Left colon (tissue), 2 donors: ENCODE data around the gene CEP95. TPM values are rescaled to one million over a fixed set of nuclear protein-coding genes. Genes with fewer than 3 reads are reported as not detected.

Source experiments
- ATAC-seq: fragments of 200-7000 bp; cut with Tn5 transposase; one replicate; pipeline ENCODE4 v1.9.1; 2020; ENCODE audit warnings: mild to moderate bottlenecking, moderate library complexity
- DNase-seq, 2 donors: peaks; one replicate each; pipeline ENCODE4 v3.0.0-alpha.2; 2020
- intact Hi-C, 2 donors: fragments of 100-400 bp; cut with DNase I in 1 of 2; cut with micrococcal nuclease in 1 of 2; formaldehyde crosslinking; loops; one replicate each; pipeline versions ENCODE4 v1.11.2 to v1.14.0; 2022; cut with DNase I, micrococcal nuclease
- total RNA-seq, 2 donors: library from RNA; stranded (reverse); fragmentation: NEBNext Ultra II Directional; extraction: Animal tissue kit (Norgen Biotek cat#: 25700); gene quantifications; one replicate each; pipeline ENCODE4 v1.2.1, GENCODE V29; 2021
- donor health status: DM: no; HTN: no; CAD: no.
- donor health status: DM: yes; HTN: yes; CAD: no.

The CEP95 gene
- total RNA-seq, 2 donors from 2014 or later, result 31.9 to 35.0 TPM

GRCh38 chr17:64505340-64506200, 1.2 kb upstream of the CEP95 start:
- DNase-seq, result peak; percentile 92 to 94
- intact Hi-C loops, result no loop called here
- peak; percentile 68 for ATAC-seq

GRCh38 chr17:64506201-64506575, 589 bp upstream of the CEP95 start, which contains the start of gene DDX5:
Gene DDX5 (minus strand): TSS chr17:64506289. CDS start chr17:64506119, 170 bp downstream.
- intact Hi-C loops, result no loop called here
- DNase-seq, result peak; percentile 98 to 99
- peak; percentile 80 for ATAC-seq

GRCh38 chr17:64507413-64507782, 621 bp downstream of the CEP95 start:
- DNase-seq (no peak), ATAC-seq (peak; percentile 29)
- intact Hi-C loops, result no loop called here

- DNase-seq, result no peak
- intact Hi-C loops, result no loop called here
- no peak for ATAC-seq
These were observed 1.9 kb downstream of the CEP95 start for GRCh38 chr17:64508683-64509082.

- ATAC-seq (no peak), DNase-seq (no peak)
- intact Hi-C loops, result no loop called here
These were observed 2.4 kb downstream of the CEP95 start for GRCh38 chr17:64509179-64509578.

- DNase-seq (no peak), ATAC-seq (no peak)
- intact Hi-C loops, result no loop called here
These were observed 8.6 kb downstream of the CEP95 start for GRCh38 chr17:64515419-64515818.

GRCh38 chr17:64515829-64516228, 9.1 kb downstream of the CEP95 start:
- intact Hi-C loops, result no loop called here
- no peak for ATAC-seq
- no peak for DNase-seq

GRCh38 chr17:64519601-64520000, 12.8 kb downstream of the CEP95 start:
- ATAC-seq (no peak), DNase-seq (no peak)
- intact Hi-C loops, result no loop called here

- ATAC-seq (no peak), DNase-seq (no peak)
- intact Hi-C loops, result no loop called here
These were observed 13.6 kb downstream of the CEP95 start for GRCh38 chr17:64520359-64520758.

GRCh38 chr17:64527914-64528313, 21.1 kb downstream of the CEP95 start:
- ATAC-seq (no peak), DNase-seq (no peak)
- intact Hi-C loops, result no loop called here

- intact Hi-C loops, result no loop called here
- no peak for DNase-seq
- ATAC-seq, result no peak
These were observed 22.4 kb downstream of the CEP95 start for GRCh38 chr17:64529221-64529620.

- intact Hi-C loops, result loop anchor here in 1 of 2 donors (10.0 kb wide), 1 partner anchor 113 kb away; no protein-coding TSS in a partner anchor
- ATAC-seq (no peak), DNase-seq (no peak)
These were observed 25.2 kb downstream of the CEP95 start for GRCh38 chr17:64531955-64532371.

GRCh38 chr17:64532409-64532808, 25.6 kb downstream of the CEP95 start:
- ATAC-seq, result no peak

GRCh38 chr17:64533784-64534183, 27.0 kb downstream of the CEP95 start:
- ATAC-seq (peak; percentile 5), DNase-seq (no peak)
- intact Hi-C loops, result loop anchor here in 1 of 2 donors (10.0 kb wide), 1 partner anchor 111 kb away; no protein-coding TSS in a partner anchor

More at GRCh38 chr17:64532409-64532808, 25.6 kb downstream of the CEP95 start:
- DNase-seq, result no peak
- intact Hi-C loops, result loop anchor here in 1 of 2 donors (10.0 kb wide), 1 partner anchor 112 kb away; no protein-coding TSS in a partner anchor

GRCh38 chr17:64534187-64534586, 27.4 kb downstream of the CEP95 start:
- DNase-seq, result peak in 1 of 2 donors; percentile 12
- peak; percentile 82 for ATAC-seq
- intact Hi-C loops, result loop anchor here in 1 of 2 donors (10.0 kb wide), 1 partner anchor 111 kb away; no protein-coding TSS in a partner anchor

GRCh38 chr17:64535357-64535756, 28.6 kb downstream of the CEP95 start:
- DNase-seq (no peak), ATAC-seq (no peak)
- intact Hi-C loops, result loop anchor here in 1 of 2 donors (10.0 kb wide), 1 partner anchor 109 kb away; no protein-coding TSS in a partner anchor

- intact Hi-C loops, result loop anchor here in 1 of 2 donors (10.0 kb wide), 1 partner anchor 108 kb away; no protein-coding TSS in a partner anchor
- DNase-seq (no peak), ATAC-seq (no peak)
These were observed 30.1 kb downstream of the CEP95 start for GRCh38 chr17:64536913-64537312.

GRCh38 chr17:64537488-64537887, 30.7 kb downstream of the CEP95 start:
- no peak for ATAC-seq
- intact Hi-C loops, result loop anchor here in 1 of 2 donors (10.0 kb wide), 1 partner anchor 107 kb away; no protein-coding TSS in a partner anchor

GRCh38 chr17:64538508-64539130, 31.8 kb downstream of the CEP95 start:
- intact Hi-C loops, result loop anchor here in 1 of 2 donors (10.0 kb wide), 1 partner anchor 106 kb away; no protein-coding TSS in a partner anchor
- ATAC-seq (no peak), DNase-seq (no peak)

More at GRCh38 chr17:64537488-64537887, 30.7 kb downstream of the CEP95 start:
- DNase-seq, result no peak
